HL-60/S4 (cell line): ENCODE data around the gene SAMD15.
"Not testable (repeated sequence)": the region's sequence is repeated elsewhere in the genome, so short reads cannot be mapped to it uniquely, and the experiment has no call there.

Experiments used
- in situ Hi-C: fragments of 300-500 bp; cut with MboI; formaldehyde crosslinking; loops from 2 replicates; pipeline ENCODE4 v1.14.3; 2022; ENCODE audit warnings: low sequenced_read_pairs

SAMD15 gene

GRCh38 chr14:77376771-77377501 is at the start of gene SAMD15, which contains the start of gene TMED8:
SAMD15 (plus strand) TSS chr14:77377379; CDS start chr14:77377419, 40 bp downstream.
TMED8 (minus strand) TSS chr14:77377094; CDS start chr14:77377053, 41 bp downstream.
- in situ Hi-C loops, result no loop called here

- in situ Hi-C loops, result no loop called here
Measured at GRCh38 chr14:77329872-77330271, 47.3 kb upstream of the SAMD15 start.

GRCh38 chr14:77335576-77335975 is 41.6 kb upstream of the SAMD15 start:
- in situ Hi-C loops, result no loop called here

- in situ Hi-C loops, result not testable (repeated sequence)
Measured at GRCh38 chr14:77337255-77337654, 39.9 kb upstream of the SAMD15 start.

GRCh38 chr14:77337880-77338279 is 39.3 kb upstream of the SAMD15 start:
- in situ Hi-C loops, result no loop called here

GRCh38 chr14:77338302-77338701 is 38.9 kb upstream of the SAMD15 start:
- in situ Hi-C loops, result no loop called here

GRCh38 chr14:77339407-77339806 is 37.8 kb upstream of the SAMD15 start:
- in situ Hi-C loops, result no loop called here

GRCh38 chr14:77340389-77340788 is 36.8 kb upstream of the SAMD15 start:
- in situ Hi-C loops, result no loop called here

- in situ Hi-C loops, result no loop called here
Measured at GRCh38 chr14:77342726-77343397, 34.3 kb upstream of the SAMD15 start.

GRCh38 chr14:77343662-77344061 is 33.5 kb upstream of the SAMD15 start:
- in situ Hi-C loops, result no loop called here

GRCh38 chr14:77344377-77344996 is 32.7 kb upstream of the SAMD15 start:
- in situ Hi-C loops, result no loop called here

- in situ Hi-C loops, result no loop called here
Measured at GRCh38 chr14:77346495-77346894, 30.7 kb upstream of the SAMD15 start.

- in situ Hi-C loops, result no loop called here
Measured at GRCh38 chr14:77347751-77348150, 29.4 kb upstream of the SAMD15 start.

- in situ Hi-C loops, result no loop called here
Measured at GRCh38 chr14:77353469-77354141, 23.6 kb upstream of the SAMD15 start.

- in situ Hi-C loops, result no loop called here
Measured at GRCh38 chr14:77355811-77356210, 21.4 kb upstream of the SAMD15 start.

GRCh38 chr14:77356899-77357298 is 20.3 kb upstream of the SAMD15 start:
- in situ Hi-C loops, result no loop called here

- in situ Hi-C loops, result no loop called here
Measured at GRCh38 chr14:77359626-77360025, 17.6 kb upstream of the SAMD15 start.

- in situ Hi-C loops, result no loop called here
Measured at GRCh38 chr14:77364146-77364545, 13.0 kb upstream of the SAMD15 start.

GRCh38 chr14:77369285-77369684 is 7.9 kb upstream of the SAMD15 start:
- in situ Hi-C loops, result no loop called here

GRCh38 chr14:77372304-77372841 is 4.8 kb upstream of the SAMD15 start:
- in situ Hi-C loops, result no loop called here
